Astrocyte (in vitro differentiated cells and primary cell): ENCODE results near the gene SPDEF. TPM values are rescaled to one million over a fixed set of nuclear protein-coding genes. Genes with fewer than 3 reads are reported as not detected.

Experiments used
- DNase-seq: peaks from one replicate; pipeline ENCODE4 v3.0.0-alpha.2; 2010; ENCODE audit warnings: low read depth
- FAIRE-seq: peaks from 2 replicates; lab custom pipeline; 2011; peaks lifted over from hg19 to GRCh38; lab: Jason Lieb, UNC
- H2AFZ ChIP-seq: 2 replicates; pipeline ENCODE4 v1.6.0; 2012; ENCODE audit warnings: low read depth, low read length, inconsistent platforms
- H3K27ac ChIP-seq: 2 replicates; pipeline ENCODE4 v1.5.1; 2011; ENCODE audit warnings: low read depth, low read length, inconsistent platforms
- H3K27me3 ChIP-seq: 2 replicates; pipeline ENCODE4 v1.6.0; 2011; ENCODE audit warnings: low read length, inconsistent platforms; ENCODE audit not compliant: insufficient read depth
- H3K36me3 ChIP-seq: 2 replicates; pipeline ENCODE4 v1.5.1; 2011; ENCODE audit warnings: low read length, inconsistent platforms; ENCODE audit not compliant: insufficient read depth
- H3K4me1 ChIP-seq: 2 replicates; pipeline ENCODE4 v1.5.1; 2011; ENCODE audit warnings: low read length, inconsistent platforms; ENCODE audit not compliant: insufficient read depth
- H3K4me2 ChIP-seq: 2 replicates; pipeline ENCODE4 v1.6.0; 2012; ENCODE audit warnings: low read length, inconsistent platforms
- H3K4me3 ChIP-seq: 2 replicates; pipeline ENCODE4 v1.5.1; 2011; ENCODE audit warnings: low read depth, mild to moderate bottlenecking, low read length, inconsistent platforms; ENCODE audit not compliant: insufficient read depth
- H3K79me2 ChIP-seq: 2 replicates; pipeline ENCODE4 v1.6.0; 2012; ENCODE audit warnings: mild to moderate bottlenecking, low read length, inconsistent platforms; ENCODE audit not compliant: insufficient read depth
- H3K9ac ChIP-seq: 2 replicates; pipeline ENCODE4 v1.6.0; 2012; ENCODE audit warnings: mild to moderate bottlenecking, low read length, inconsistent platforms
- H3K9me3 ChIP-seq: 2 replicates; pipeline ENCODE4 v1.5.1; 2012; ENCODE audit warnings: low read depth, mild to moderate bottlenecking, low read length, inconsistent platforms; ENCODE audit not compliant: insufficient read depth
- H4K20me1 ChIP-seq: 2 replicates; pipeline ENCODE4 v1.6.0; 2012; ENCODE audit warnings: low read length, inconsistent platforms; ENCODE audit not compliant: insufficient read depth
- H3K27ac Mint-ChIP-seq: one replicate; pipeline ENCODE4 v1.8.0; 2021; ENCODE audit warnings: mild to moderate bottlenecking, mixed read lengths; ENCODE audit not compliant: unreplicated experiment
- H3K27me3 Mint-ChIP-seq: one replicate; pipeline ENCODE4 v1.8.0; 2021; ENCODE audit warnings: low read depth, mixed read lengths; ENCODE audit not compliant: unreplicated experiment
- H3K36me3 Mint-ChIP-seq: one replicate; pipeline ENCODE4 v1.8.0; 2021; ENCODE audit warnings: low read depth, mixed read lengths; ENCODE audit not compliant: unreplicated experiment
- H3K4me1 Mint-ChIP-seq: one replicate; pipeline ENCODE4 v1.8.0; 2021; ENCODE audit warnings: low read depth, mixed read lengths; ENCODE audit not compliant: unreplicated experiment
- H3K4me3 Mint-ChIP-seq: one replicate; pipeline ENCODE4 v1.8.0; 2021; ENCODE audit warnings: mild to moderate bottlenecking, moderate library complexity, mixed read lengths; ENCODE audit not compliant: unreplicated experiment
- H3K9me3 Mint-ChIP-seq: one replicate; pipeline ENCODE4 v1.8.0; 2021; ENCODE audit warnings: mild to moderate bottlenecking, mixed read lengths; ENCODE audit not compliant: unreplicated experiment
- EZH2 ChIP-seq: IDR thresholded peaks from 2 replicates; pipeline ENCODE4 v1.6.1; 2012; ENCODE audit warnings: mild to moderate bottlenecking, low read length, inconsistent platforms; ENCODE audit not compliant: insufficient read depth
- total RNA-seq: library from RNA; stranded (reverse); gene quantifications from 2 replicates; pipeline ENCODE4 v1.2.1, GENCODE V29; 2021
- TF ChIP-seq, protein P1 (sequence below): IDR thresholded peaks from 2 replicates; pipeline ENCODE4 v1.5.1; 2011; ENCODE audit warnings: low read depth, mild to moderate bottlenecking, inconsistent platforms, low read length, moderate library complexity; ENCODE audit not compliant: insufficient read depth

SPDEF gene
- total RNA-seq, 1 donor from 2014 or later: 0.16 TPM

DNA sequence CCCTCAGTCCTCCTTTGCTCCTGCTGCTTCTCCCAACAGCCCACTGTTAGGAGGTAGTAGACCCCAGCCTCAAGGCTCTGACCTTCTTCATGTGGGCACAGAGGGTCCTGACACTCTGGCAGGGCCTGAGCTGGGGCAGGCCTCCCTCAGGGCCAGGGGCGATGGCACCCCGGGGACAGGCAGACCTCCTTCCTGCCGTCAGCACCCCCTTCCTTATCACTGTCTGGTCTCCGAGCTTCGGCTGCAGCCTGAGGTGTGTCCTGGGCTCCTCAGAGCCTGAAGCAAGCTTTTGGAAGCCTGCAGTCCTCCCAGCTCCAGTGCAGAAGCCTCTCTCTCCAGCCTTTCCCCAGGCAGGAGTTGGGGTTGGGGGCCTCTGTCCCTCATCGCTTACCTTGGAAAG is 22.0 kb downstream of the SPDEF start:
- TF ChIP-seq, protein P1, sequence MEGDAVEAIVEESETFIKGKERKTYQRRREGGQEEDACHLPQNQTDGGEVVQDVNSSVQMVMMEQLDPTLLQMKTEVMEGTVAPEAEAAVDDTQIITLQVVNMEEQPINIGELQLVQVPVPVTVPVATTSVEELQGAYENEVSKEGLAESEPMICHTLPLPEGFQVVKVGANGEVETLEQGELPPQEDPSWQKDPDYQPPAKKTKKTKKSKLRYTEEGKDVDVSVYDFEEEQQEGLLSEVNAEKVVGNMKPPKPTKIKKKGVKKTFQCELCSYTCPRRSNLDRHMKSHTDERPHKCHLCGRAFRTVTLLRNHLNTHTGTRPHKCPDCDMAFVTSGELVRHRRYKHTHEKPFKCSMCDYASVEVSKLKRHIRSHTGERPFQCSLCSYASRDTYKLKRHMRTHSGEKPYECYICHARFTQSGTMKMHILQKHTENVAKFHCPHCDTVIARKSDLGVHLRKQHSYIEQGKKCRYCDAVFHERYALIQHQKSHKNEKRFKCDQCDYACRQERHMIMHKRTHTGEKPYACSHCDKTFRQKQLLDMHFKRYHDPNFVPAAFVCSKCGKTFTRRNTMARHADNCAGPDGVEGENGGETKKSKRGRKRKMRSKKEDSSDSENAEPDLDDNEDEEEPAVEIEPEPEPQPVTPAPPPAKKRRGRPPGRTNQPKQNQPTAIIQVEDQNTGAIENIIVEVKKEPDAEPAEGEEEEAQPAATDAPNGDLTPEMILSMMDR: no peak
- no peak for TF ChIP-seq EZH2
- H3K9me3 Mint-ChIP-seq: no peaks in the 10 kb centered on the region
- H3K36me3 Mint-ChIP-seq: no peaks in the 10 kb centered on the region
- Histone ChIP-seq H3K9me3 (no peaks in the 10 kb centered on the region), H3K36me3 (no peaks in the 10 kb centered on the region), H3K79me2 (no peaks in the 10 kb centered on the region), H3K4me3 (no peak overlapping the region), H4K20me1 (no peaks in the 10 kb centered on the region), H3K4me2 (no peak overlapping the region), H3K4me1 (no peaks in the 10 kb centered on the region), H3K27ac (no peak overlapping the region), H2AFZ (no peak overlapping the region), H3K27me3 (no peaks in the 10 kb centered on the region), H3K9ac (no peak overlapping the region)
- no peak overlapping the region for H3K4me3 Mint-ChIP-seq
- DNase-seq: no peak
- peaks cover 43% of the 10 kb centered on the region for H3K27me3 Mint-ChIP-seq
- H3K27ac Mint-ChIP-seq: no peak overlapping the region
- H3K4me1 Mint-ChIP-seq: no peaks in the 10 kb centered on the region
- no peak for FAIRE-seq

- no peak overlapping the region for H3K4me3 ChIP-seq
- no peaks in the 10 kb centered on the region for H3K79me2 ChIP-seq
- no peaks in the 10 kb centered on the region for H3K9me3 ChIP-seq
- no peak overlapping the region for H2AFZ ChIP-seq
- no peak overlapping the region for H3K9ac ChIP-seq
- no peaks in the 10 kb centered on the region for H3K27me3 ChIP-seq
- H3K36me3 Mint-ChIP-seq: no peaks in the 10 kb centered on the region
- H3K27ac ChIP-seq: no peak overlapping the region
- H3K36me3 ChIP-seq: no peaks in the 10 kb centered on the region
- peaks cover 2% of the 10 kb centered on the region for H3K9me3 Mint-ChIP-seq
- H3K4me3 Mint-ChIP-seq: no peak overlapping the region
- no peak overlapping the region for H3K27ac Mint-ChIP-seq
- no peaks in the 10 kb centered on the region for H4K20me1 ChIP-seq
- TF ChIP-seq, protein P1: no peak
- no peak for TF ChIP-seq EZH2
- DNase-seq (no peak), FAIRE-seq (no peak)
- no peaks in the 10 kb centered on the region for H3K4me1 ChIP-seq
- H3K4me2 ChIP-seq: peak overlapping the region; percentile 15
- H3K4me1 Mint-ChIP-seq: no peaks in the 10 kb centered on the region
- peaks cover 46% of the 10 kb centered on the region for H3K27me3 Mint-ChIP-seq
Observed at GRCh38 chr6:34532230-34532629, 23.9 kb downstream of the SPDEF start.

- no peaks in the 10 kb centered on the region for H4K20me1 ChIP-seq
- no peak for TF ChIP-seq EZH2
- TF ChIP-seq, protein P1: no peak
- no peak overlapping the region for H2AFZ ChIP-seq
- H3K79me2 ChIP-seq: no peaks in the 10 kb centered on the region
- Mint-ChIP-seq H3K9me3 (peaks cover 2% of the 10 kb centered on the region), H3K4me3 (no peak overlapping the region), H3K4me1 (no peaks in the 10 kb centered on the region), H3K27me3 (peaks cover 41% of the 10 kb centered on the region), H3K27ac (no peak overlapping the region), H3K36me3 (no peaks in the 10 kb centered on the region)
- no peaks in the 10 kb centered on the region for H3K9me3 ChIP-seq
- no peaks in the 10 kb centered on the region for H3K36me3 ChIP-seq
- no peak overlapping the region for H3K4me3 ChIP-seq
- no peaks in the 10 kb centered on the region for H3K4me1 ChIP-seq
- FAIRE-seq (no peak), DNase-seq (peak; percentile 77)
- no peak overlapping the region for H3K27ac ChIP-seq
- no peak overlapping the region for H3K9ac ChIP-seq
- peak overlapping the region; percentile 26 for H3K4me2 ChIP-seq
- no peaks in the 10 kb centered on the region for H3K27me3 ChIP-seq
Observed at GRCh38 chr6:34531580-34532201, 24.4 kb downstream of the SPDEF start.
